A673 (cell line): ENCODE measurements around the gene PIAS1. TPM values are rescaled to one million over a fixed set of nuclear protein-coding genes. Genes with fewer than 3 reads are reported as not detected.

Source experiments
- BruUV-seq: library from RNA; stranded (reverse); fragments of 400-500 nt; replicated peaks from 2 replicates; lab custom pipeline; 2021; lab: Mats Ljungman, UMichigan
- CTCF ChIA-PET: fragments of 300-600 bp; sonication (Branson Sonifier 250); formaldehyde crosslinking; loops from one replicate; lab custom pipeline; 2022; ENCODE audit warnings: antibody characterized with exemption; lab: Charles Lee
- POLR2A ChIA-PET: fragments of 300-600 bp; sonication (Branson Sonifier 250); formaldehyde crosslinking; loops from one replicate; lab custom pipeline; 2022; ENCODE audit warnings: antibody characterized with exemption; ENCODE audit not compliant: low non-redundant PET; lab: Charles Lee
- DNase-seq: peaks from one replicate; pipeline ENCODE4 v3.0.0-alpha.2; 2015; ENCODE audit warnings: low spot score
- H3K27ac ChIP-seq: fragments of 200-600 bp; sonication (generic); 2 replicates; pipeline ENCODE4 v1.5.1; 2016; ENCODE audit warnings: mixed run types, low read depth, mild to moderate bottlenecking, mixed read lengths, antibody characterized with exemption, low read length; ENCODE audit not compliant: poor library complexity, severe bottlenecking
- H3K27me3 ChIP-seq: fragments of 200-600 bp; sonication (generic); replicated peaks from 2 replicates; pipeline ENCODE4 v1.6.1; 2017; ENCODE audit warnings: mixed run types, low read depth, mild to moderate bottlenecking, mixed read lengths, antibody characterized with exemption, low read length; ENCODE audit not compliant: insufficient read depth, poor library complexity
- H3K36me3 ChIP-seq: fragments of 200-600 bp; sonication (generic); 2 replicates; pipeline ENCODE4 v1.6.1; 2016; ENCODE audit warnings: mixed run types, mild to moderate bottlenecking, mixed read lengths, antibody characterized with exemption, low read length; ENCODE audit not compliant: insufficient read depth, poor library complexity, severe bottlenecking
- H3K4me1 ChIP-seq: fragments of 200-600 bp; sonication (generic); 2 replicates; pipeline ENCODE4 v1.6.1; 2017; ENCODE audit warnings: mixed run types, mild to moderate bottlenecking, mixed read lengths, antibody characterized with exemption, low read length; ENCODE audit not compliant: insufficient read depth, poor library complexity, severe bottlenecking
- H3K4me3 ChIP-seq: fragments of 200-600 bp; sonication (generic); 2 replicates; pipeline ENCODE4 v1.5.1; 2016; ENCODE audit warnings: low read depth, mixed run types, mild to moderate bottlenecking, mixed read lengths, low read length; ENCODE audit not compliant: poor library complexity, severe bottlenecking
- H3K9me3 ChIP-seq: fragments of 200-600 bp; sonication (generic); 2 replicates; pipeline ENCODE4 v1.6.1; 2016; ENCODE audit warnings: mixed run types, low read depth, mild to moderate bottlenecking, mixed read lengths, antibody characterized with exemption, low read length; ENCODE audit not compliant: poor library complexity, severe bottlenecking
- CTCF ChIP-seq: fragments of 300-800, 200-600 bp; sonication (generic); conservative IDR thresholded peaks from 2 replicates; pipeline ENCODE4 v1.5.1; 2017; ENCODE audit warnings: low read depth, mild to moderate bottlenecking, antibody characterized with exemption, low read length, moderate library complexity, mixed read lengths
- EZH2 ChIP-seq: fragments of 200-600 bp; sonication (generic); IDR thresholded peaks from 2 replicates; pipeline ENCODE4 v1.6.1; 2017; ENCODE audit warnings: borderline replicate concordance, low read depth, mild to moderate bottlenecking, mixed read lengths, antibody characterized with exemption, low read length; ENCODE audit not compliant: poor library complexity, severe bottlenecking
- intact Hi-C: fragments of 100-400 bp; cut with micrococcal nuclease; formaldehyde crosslinking; loops from one replicate; pipeline ENCODE4 v1.10.0; 2022; ENCODE audit not compliant: unreplicated experiment
- total RNA-seq: library from RNA; stranded (reverse); gene quantifications from 2 replicates; pipeline ENCODE4 v1.2.3, GENCODE V29; 2021

The PIAS1 gene
- total RNA-seq, 1 experiment from 2014 or later: 40.2 TPM

GRCh38 chr15:68143129-68143528 is 89.0 kb downstream of the PIAS1 start:
- CTCF ChIA-PET: no interaction called here
- no TSS peak for BruUV-seq
- Histone ChIP-seq H3K27ac (no peak overlapping the region), H3K36me3 (peaks cover 10% of the 10 kb centered on the region), H3K27me3 (no peaks in the 10 kb centered on the region), H3K9me3 (no peaks in the 10 kb centered on the region), H3K4me1 (no peaks in the 10 kb centered on the region), H3K4me3 (no peak overlapping the region)
- intact Hi-C loops: no loop called here
- DNase-seq: no peak
- TF ChIP-seq CTCF (no peak), EZH2 (no peak)
- POLR2A ChIA-PET: no interaction called here

- intact Hi-C loops: no loop called here
Observed at GRCh38 chr15:68143785-68144184, 89.7 kb downstream of the PIAS1 start.

GRCh38 chr15:68145706-68146105 is 91.6 kb downstream of the PIAS1 start:
- POLR2A ChIA-PET: no interaction called here
- no peak for DNase-seq
- H3K4me1 ChIP-seq: peaks cover 3% of the 10 kb centered on the region
- no TSS peak for BruUV-seq
- CTCF ChIA-PET: no interaction called here
- no peak overlapping the region for H3K27ac ChIP-seq
- no peak overlapping the region for H3K4me3 ChIP-seq
- TF ChIP-seq EZH2 (no peak), CTCF (no peak)
- H3K27me3 ChIP-seq: no peaks in the 10 kb centered on the region
- peaks cover 10% of the 10 kb centered on the region for H3K36me3 ChIP-seq
- no peaks in the 10 kb centered on the region for H3K9me3 ChIP-seq
- intact Hi-C loops: no loop called here

More at GRCh38 chr15:68143785-68144184, 89.7 kb downstream of the PIAS1 start:
- H3K36me3 ChIP-seq: peaks cover 10% of the 10 kb centered on the region
- TF ChIP-seq EZH2 (no peak), CTCF (no peak)
- ChIA-PET POLR2A (no interaction called here), CTCF (no interaction called here)
- H3K4me3 ChIP-seq: no peak overlapping the region
- H3K27ac ChIP-seq: no peak overlapping the region
- H3K9me3 ChIP-seq: no peaks in the 10 kb centered on the region
- H3K27me3 ChIP-seq: no peaks in the 10 kb centered on the region
- H3K4me1 ChIP-seq: no peaks in the 10 kb centered on the region
- BruUV-seq: no TSS peak
- DNase-seq: no peak
